Brain microvascular endothelial cell (primary cell): ENCODE measurements around the gene TMEM208.

Source experiments
- DNase-seq: peaks from one replicate; pipeline ENCODE4 v3.0.0-alpha.2; 2020
- H3K27ac ChIP-seq: fragments of 250-450 bp; sonication (Bioruptor Pico); 2 replicates; pipeline ENCODE4 v1.5.1; 2020; ENCODE audit warnings: mild to moderate bottlenecking, moderate library complexity
- H3K27me3 ChIP-seq: fragments of 250-450 bp; sonication (Bioruptor Pico); replicated peaks from 2 replicates; pipeline ENCODE4 v1.5.1; 2020; ENCODE audit warnings: mild to moderate bottlenecking
- H3K36me3 ChIP-seq: fragments of 250-450 bp; sonication (Bioruptor Pico); replicated peaks from 2 replicates; pipeline ENCODE4 v1.5.1; 2020; ENCODE audit warnings: mild to moderate bottlenecking
- H3K4me3 ChIP-seq: 2 replicates; pipeline ENCODE4 v1.5.1; 2011; ENCODE audit warnings: low read depth, mild to moderate bottlenecking, control low read depth, low read length, moderate library complexity
- CTCF ChIP-seq: IDR thresholded peaks from 2 replicates; pipeline ENCODE4 v1.5.1; 2011; ENCODE audit warnings: low read depth, mild to moderate bottlenecking, moderate library complexity, low read length, control low read depth, inconsistent platforms; ENCODE audit errors: missing control alignments
- in situ Hi-C: cut with HindIII; loops from 2 replicates; pipeline ENCODE4 v1.10.0; 2017; ENCODE audit warnings: low sequenced_read_pairs, low pct_ligation_motif_present

Gene TMEM208

DNA sequence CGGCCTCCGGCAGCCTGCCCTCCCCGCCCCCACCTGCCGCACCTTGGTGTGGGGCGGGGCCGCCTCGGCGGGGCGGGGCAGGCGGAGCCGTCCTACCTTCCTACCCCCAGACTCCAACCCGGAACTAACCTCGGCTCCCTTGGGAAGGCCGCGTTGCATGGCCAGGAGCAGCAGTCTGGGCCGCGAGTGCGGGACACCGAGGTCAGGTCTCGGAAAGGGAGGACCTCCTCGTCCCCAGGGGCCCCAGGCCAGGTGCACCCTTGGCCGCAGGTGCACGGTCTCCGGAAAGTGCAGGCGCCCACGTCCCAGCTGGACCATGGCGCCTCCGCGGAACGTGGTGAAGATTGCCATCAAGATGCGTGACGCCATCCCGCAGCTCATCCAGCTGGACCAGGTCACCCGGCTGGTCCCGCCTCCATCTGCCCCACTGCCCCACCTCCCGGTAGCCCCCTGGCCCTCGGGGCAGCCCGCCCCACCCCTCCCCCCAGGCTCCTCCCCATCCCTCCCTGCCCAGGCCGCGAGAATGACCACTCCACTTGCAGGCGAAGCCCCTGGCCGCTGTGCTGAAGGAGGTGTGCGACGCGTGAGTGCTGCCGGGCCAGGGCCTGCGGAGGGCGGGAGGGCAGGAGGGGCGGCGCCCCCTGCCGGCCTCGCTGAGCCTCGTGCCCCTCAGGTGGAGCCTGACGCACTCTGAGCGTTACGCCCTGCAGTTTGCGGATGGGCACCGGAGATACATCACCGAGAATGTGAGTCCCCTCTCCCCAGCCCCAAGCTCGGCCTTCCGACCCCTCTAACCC, 27.7 kb upstream of the TMEM208 start, which contains the start of gene ELMO3:
TSS of gene ELMO3 (plus strand) at position 121 of the 797 bp plus-strand sequence. CDS start at position 317, 196 bp downstream.
- peak; percentile 47 for TF ChIP-seq CTCF
- H3K27ac ChIP-seq: no peak within 1 kb of the TSS
- peaks cover 61% of the 10 kb centered on the region for H3K36me3 ChIP-seq
- H3K4me3 ChIP-seq: no peak within 1 kb of the TSS
- in situ Hi-C loops: no loop called here
- DNase-seq: no peak
- no peaks in the 10 kb centered on the region for H3K27me3 ChIP-seq

GRCh38 chr16:67199808-67200198, 27.1 kb upstream of the TMEM208 start:
- Histone ChIP-seq H3K27ac (no peak overlapping the region), H3K4me3 (no peak overlapping the region), H3K36me3 (peaks cover 57% of the 10 kb centered on the region), H3K27me3 (no peaks in the 10 kb centered on the region)
- no peak for DNase-seq
- in situ Hi-C loops: no loop called here
- peak; percentile 10 for TF ChIP-seq CTCF

DNA sequence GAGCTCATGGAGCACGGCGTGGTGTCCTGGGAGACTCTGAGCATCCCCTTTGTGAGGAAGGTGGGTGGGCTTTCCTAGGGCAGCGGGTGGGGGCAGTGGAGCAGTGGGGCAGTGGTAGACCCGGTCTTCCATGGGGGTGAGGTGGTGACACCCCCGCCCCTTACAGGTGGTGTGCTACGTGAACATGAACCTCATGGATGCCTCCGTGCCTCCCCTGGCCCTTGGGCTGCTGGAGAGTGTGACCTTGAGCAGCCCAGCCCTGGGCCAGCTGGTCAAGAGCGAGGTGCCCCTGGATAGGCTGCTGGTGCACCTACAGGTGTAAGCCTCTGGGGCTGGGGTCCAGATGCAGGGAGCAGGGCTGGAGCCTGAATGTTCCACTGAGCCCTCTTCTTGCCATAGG, 26.4 kb upstream of the TMEM208 start:
- Histone ChIP-seq H3K4me3 (no peak overlapping the region), H3K27ac (no peak overlapping the region), H3K36me3 (peaks cover 50% of the 10 kb centered on the region), H3K27me3 (no peaks in the 10 kb centered on the region)
- DNase-seq: no peak
- in situ Hi-C loops: no loop called here
- no peak for TF ChIP-seq CTCF

GRCh38 chr16:67201411-67202345, 25.3 kb upstream of the TMEM208 start:
- H3K27ac ChIP-seq: no peak overlapping the region
- in situ Hi-C loops: no loop called here
- no peak for TF ChIP-seq CTCF
- H3K4me3 ChIP-seq: no peak overlapping the region
- no peaks in the 10 kb centered on the region for H3K27me3 ChIP-seq
- H3K36me3 ChIP-seq: peaks cover 39% of the 10 kb centered on the region
- DNase-seq: no peak

DNA sequence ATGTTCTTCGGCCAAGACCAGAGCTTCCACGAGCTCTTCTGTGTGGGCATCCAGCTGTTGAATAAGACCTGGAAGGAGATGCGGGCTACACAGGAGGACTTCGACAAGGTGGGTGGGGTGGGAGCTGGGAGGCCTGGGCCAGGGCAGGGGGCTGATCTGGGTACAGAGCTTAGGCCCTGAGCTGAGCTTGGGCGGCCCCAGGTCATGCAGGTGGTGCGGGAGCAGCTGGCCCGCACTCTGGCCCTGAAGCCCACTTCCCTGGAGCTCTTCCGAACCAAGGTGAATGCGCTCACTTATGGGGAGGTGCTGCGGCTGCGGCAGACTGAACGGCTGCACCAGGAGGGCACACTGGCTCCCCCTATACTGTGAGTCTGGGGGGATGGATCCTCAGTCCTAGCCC, 24.5 kb upstream of the TMEM208 start:
- H3K4me3 ChIP-seq: no peak overlapping the region
- TF ChIP-seq CTCF: no peak
- H3K27me3 ChIP-seq: no peaks in the 10 kb centered on the region
- H3K36me3 ChIP-seq: peaks cover 31% of the 10 kb centered on the region
- no peak overlapping the region for H3K27ac ChIP-seq
- DNase-seq: no peak
- in situ Hi-C loops: no loop called here
